NOMO-1 treated with dmso at 0.1 percent for 144 hours (cell line): ENCODE measurements around the gene SEC16B.

Experiments used
- DNase-seq: peaks from one replicate; lab custom pipeline; 2025; ENCODE audit not compliant: unreplicated experiment; lab: John Stamatoyannopoulos, UW

Gene SEC16B

GRCh38 chr1:177979272-177979671 lies 9.4 kb upstream of the SEC16B start:
- no peak for DNase-seq

DNA sequence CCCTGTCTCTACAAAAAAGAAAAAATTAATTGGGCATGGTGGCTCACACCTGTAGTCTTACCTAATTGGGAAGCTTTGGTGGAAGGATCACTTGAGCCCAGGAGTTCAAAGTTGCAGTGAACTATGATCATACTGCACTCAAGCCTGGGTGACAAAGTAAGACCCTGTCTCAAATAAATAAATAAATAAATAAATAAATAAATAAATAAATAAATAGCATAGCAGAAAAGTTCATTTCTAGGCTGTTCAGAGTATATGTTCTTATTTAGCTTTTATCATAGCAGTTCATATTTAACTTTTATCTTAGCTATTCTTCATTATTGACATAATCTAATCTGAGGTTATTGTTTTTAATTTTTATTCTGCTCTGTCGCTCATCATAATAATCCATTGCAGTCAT lies 8.7 kb upstream of the SEC16B start:
- no peak for DNase-seq

GRCh38 chr1:177977141-177977540 lies 7.3 kb upstream of the SEC16B start:
- DNase-seq = no peak

GRCh38 chr1:177976596-177976995 lies 6.7 kb upstream of the SEC16B start:
- DNase-seq = no peak

- no peak for DNase-seq
Observed at GRCh38 chr1:177975588-177976495, 6.0 kb upstream of the SEC16B start.

DNA sequence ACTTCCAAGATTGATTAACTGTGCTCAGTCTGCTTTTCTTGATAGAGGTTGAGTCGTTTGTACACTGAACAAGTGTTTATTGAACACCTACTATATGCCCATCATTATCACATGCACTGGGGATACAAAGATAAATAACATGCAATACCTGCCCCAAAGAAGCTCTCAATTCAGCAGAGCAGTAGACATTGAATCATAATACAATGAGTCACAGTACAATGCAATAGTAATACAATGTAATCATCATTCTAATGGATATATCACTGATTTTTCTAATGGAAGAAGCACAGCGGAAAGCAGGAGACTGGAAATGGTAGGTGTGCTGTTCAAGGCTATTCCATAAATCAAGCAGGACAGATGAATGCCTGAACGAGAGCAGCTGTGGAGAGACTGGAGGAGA lies 3.7 kb upstream of the SEC16B start:
- DNase-seq = no peak

DNA sequence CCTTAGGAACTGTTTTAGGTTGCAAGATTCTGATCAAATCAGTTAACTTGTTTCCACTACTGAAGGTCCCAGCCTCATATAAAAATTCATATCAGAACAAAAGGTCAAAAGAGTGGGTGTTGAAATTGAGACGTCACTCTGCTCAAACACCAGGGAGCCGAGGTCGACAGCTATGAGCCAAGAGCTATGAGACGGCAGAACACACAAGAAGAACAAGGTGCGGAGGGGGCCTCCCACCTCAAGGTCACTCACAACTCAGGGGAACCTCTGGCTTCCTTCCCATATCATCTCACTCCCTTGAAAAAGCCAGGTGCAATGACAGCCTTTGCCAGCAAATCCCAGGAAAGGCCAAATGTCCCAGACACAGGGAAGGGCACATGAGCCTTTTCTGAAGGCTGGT lies 749 bp downstream of the SEC16B start:
- no peak for DNase-seq

GRCh38 chr1:177966199-177966598 lies 3.7 kb downstream of the SEC16B start:
- DNase-seq = no peak

GRCh38 chr1:177965293-177965692 lies 4.6 kb downstream of the SEC16B start:
- DNase-seq = no peak

DNA sequence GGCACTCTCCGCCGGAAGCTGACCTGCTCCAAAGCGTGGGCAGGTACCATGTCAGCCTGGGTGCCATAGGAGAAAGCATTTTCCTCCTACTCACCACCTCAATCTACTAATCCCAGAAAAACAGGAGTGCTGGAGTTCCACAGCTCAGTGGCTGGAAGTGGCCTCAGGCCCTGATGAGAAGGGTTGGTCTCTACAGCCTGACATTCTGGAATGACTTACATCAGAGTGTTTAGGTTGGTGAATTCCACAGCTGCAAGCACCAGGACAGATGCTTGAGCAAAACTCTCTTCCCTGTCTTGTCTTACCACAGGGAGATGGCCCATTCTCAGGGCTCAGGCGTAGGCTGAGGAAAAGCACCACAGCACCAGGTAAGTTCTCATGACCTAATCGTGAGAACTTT lies 5.5 kb downstream of the SEC16B start:
- no peak for DNase-seq

- no peak for DNase-seq
Observed at GRCh38 chr1:177960939-177961622, 8.8 kb downstream of the SEC16B start.

DNA sequence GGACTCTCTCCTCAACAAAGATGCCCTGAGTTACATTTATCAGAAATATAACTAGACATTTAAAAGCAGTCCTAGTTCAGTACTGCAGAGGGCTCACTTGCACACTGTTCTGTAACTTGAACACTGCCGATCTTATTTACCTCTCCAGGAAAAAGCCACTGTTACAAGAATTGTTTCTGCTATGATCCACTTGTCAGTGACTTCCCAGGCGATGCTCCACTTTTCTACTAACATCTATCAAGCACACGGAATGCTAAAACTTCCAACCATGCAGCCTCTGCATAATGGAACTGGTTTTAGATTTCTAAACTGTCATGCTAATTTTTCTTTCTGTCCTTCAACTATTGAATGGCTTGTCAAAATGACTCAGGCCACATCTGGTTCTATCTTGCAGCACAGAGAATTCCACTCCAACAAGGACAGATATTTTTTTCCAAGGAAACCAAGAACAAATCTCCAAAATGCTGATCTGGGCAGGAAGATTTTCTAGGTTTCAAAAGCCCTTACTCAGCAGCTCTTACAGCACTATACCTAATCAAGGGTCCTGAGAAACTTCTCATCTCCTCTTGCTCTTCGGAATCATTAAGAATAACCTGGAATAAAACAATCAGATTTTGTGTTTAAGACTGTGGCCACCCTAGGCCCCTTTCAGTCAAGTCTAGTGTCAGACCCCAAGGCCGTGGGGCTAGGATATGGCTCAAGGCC lies 9.9 kb downstream of the SEC16B start:
- no peak for DNase-seq

- DNase-seq = no peak
Observed at GRCh38 chr1:177958092-177958491, 11.8 kb downstream of the SEC16B start.

DNA sequence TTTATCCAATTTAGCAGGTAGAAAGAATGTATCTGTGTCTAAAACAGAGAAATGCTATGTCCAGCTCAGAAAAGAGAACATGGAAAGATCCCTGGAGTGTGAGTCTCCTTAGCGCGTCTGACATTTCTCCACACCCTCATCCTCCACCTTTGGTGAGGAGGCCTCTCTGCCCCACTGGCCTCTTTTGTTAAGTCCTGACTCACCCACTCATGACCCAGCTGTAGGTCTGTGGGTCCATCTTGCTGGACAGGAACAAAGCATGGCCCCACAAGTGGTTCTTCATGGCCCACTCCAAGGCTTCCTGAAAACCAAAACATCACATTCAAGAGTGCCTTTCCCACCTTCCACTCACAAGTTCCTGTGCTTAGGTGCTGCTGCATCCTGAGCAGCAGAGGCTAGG lies 15.8 kb downstream of the SEC16B start:
- DNase-seq = no peak

DNA sequence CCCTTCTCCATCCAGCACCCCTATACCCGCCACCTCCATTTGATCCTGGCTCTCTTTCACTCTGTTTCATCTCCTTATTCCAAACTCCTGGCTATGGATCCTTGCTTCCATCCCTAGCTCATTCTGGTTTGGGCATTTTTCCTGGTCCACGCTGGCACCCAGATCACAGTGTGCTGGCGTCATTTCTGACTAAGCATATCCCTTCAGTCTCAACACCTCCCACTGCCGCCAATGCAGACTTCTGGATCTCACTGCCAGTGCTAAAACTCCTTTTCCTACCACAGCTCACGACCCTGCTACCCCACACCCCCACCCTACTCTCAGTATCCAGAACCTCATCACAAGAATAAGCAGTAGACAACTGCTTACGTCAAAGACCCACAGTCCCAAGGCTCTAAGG lies 16.3 kb downstream of the SEC16B start:
- DNase-seq = no peak

DNA sequence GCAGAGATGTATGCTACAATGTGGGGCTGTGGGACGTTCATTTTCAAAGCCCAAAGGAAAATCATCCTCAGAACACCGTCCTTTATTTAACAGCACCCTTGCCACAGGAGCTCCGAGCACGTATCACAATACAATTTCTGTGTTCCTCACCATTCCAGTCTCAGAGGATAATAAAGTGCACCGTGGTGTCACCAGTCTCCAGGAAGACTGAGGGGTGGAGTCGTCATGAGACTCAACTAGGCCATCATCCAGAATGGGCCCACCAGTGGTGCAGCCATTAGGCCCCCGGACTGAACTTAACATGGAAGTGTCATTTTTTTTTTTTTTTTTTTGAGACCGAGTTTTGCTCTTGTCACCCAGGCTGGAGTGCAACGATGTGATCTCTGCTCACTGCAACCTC lies 17.2 kb downstream of the SEC16B start:
- no peak for DNase-seq

DNA sequence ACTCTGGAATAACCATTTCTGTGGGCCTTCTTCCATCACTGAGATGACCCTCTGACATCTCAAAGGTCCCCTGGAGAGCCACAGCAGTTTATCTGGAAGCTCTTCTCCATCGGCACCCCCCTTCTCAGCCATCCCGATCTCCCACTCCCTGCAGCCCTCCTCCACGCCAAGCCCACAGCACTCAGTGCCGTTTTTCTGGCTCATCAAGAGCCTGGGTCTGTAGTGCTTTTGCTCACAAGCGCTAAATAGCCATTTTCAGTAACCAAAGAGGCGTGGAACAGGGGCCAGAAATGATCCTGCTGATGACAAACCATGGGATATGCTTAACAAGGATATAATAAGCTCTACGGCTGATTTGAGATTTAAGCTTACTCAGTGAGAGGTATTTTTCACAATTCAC lies 17.6 kb downstream of the SEC16B start:
- DNase-seq = no peak

GRCh38 chr1:177950506-177950905 lies 19.4 kb downstream of the SEC16B start:
- DNase-seq = no peak

DNA sequence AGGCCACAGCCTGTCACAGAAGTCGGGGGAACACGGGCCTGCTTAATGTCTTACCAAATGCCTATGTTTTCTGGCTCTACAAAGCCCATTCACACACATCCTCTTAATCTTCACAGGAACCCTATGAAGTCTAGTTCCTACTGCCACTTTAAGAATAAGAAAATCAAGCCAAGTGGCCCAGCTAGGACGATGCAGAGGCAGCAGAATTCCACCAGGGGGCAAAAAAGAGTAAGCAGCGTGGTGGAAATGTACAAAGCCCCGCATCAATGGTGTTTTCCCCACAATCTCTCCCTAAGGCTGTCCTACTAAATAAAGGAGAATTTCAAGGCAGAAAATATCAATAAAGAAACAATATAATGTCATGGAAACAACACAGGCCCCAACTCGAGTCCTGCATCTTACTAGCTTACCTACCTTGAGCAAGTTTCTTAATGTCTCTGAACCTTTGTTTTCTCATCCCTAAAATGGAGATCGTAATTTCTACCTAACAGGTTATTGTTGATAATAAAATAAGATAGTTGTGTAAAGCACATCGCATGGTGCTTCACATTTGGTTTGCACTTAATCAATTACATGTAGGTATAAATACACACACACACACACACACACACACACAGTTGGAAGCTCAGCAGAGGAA lies 21.4 kb downstream of the SEC16B start:
- DNase-seq = peak; percentile 29

GRCh38 chr1:177947623-177948022 lies 22.2 kb downstream of the SEC16B start:
- DNase-seq = no peak

DNA sequence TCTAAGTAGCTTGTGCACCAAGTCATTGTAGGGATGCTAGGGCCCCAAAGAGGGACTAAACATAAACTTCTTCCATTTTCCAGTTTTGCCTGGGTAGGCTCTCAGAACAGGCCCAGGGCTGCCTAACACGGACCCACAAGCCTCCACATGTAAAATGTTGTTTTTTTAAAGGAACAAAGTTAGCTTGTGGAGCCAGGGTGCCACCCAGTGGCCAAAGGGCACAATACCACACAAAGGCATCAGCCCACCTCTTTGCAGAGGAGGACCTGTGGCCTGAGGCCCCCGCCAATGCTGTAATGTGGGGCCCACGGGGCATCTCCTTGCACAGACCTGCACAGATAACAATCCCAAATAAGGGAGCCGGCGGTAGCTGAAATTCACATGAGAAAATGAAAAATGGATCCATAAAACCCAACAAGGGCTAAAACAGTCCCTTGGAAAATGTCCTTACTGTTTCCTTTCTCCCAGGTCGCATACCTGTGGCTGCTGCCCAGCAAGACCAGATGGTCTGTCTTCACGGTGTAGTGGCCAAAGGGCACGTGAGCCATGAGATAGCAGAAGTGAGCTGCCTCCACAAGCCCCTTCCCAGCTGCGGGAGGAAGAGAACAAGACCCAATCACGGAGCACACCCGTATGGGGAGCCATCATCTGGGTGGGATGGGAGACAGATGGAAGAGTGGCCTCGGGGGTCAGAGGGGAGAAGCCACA lies 23.8 kb downstream of the SEC16B start:
- DNase-seq = peak; percentile 21
